IPS DF 19.7 (cell line): ENCODE results near the gene ADAMTSL1.
A peak's percentile ranks its signal among the peaks of the same experiment; 100 is the strongest.

ENCODE experiments used
- DNase-seq: peaks from one replicate; pipeline ENCODE4 v3.0.0-alpha.2; 2013; ENCODE audit warnings: low read depth, low spot score

Gene ADAMTSL1

GRCh38 chr9:18665947-18666346, 192.0 kb downstream of the ADAMTSL1 start:
- no peak for DNase-seq

- no peak for DNase-seq
Observed at GRCh38 chr9:18666348-18666747, 192.4 kb downstream of the ADAMTSL1 start.

- DNase-seq: no peak
Observed at GRCh38 chr9:18666986-18667772, 193.2 kb downstream of the ADAMTSL1 start.

- peak; percentile 40 for DNase-seq
Observed at GRCh38 chr9:18668944-18669343, 195.0 kb downstream of the ADAMTSL1 start.

- DNase-seq: no peak
Observed at GRCh38 chr9:18672706-18673105, 198.8 kb downstream of the ADAMTSL1 start.

GRCh38 chr9:18673179-18673578, 199.2 kb downstream of the ADAMTSL1 start:
- no peak for DNase-seq

- DNase-seq: no peak
Observed at GRCh38 chr9:18675332-18675731, 201.4 kb downstream of the ADAMTSL1 start.

GRCh38 chr9:18675973-18676372, 202.0 kb downstream of the ADAMTSL1 start:
- DNase-seq: no peak

- DNase-seq: no peak
Observed at GRCh38 chr9:18676525-18676924, 202.6 kb downstream of the ADAMTSL1 start.

- no peak for DNase-seq
Observed at GRCh38 chr9:18678821-18679590, 205.1 kb downstream of the ADAMTSL1 start.

GRCh38 chr9:18682907-18683306, 209.0 kb downstream of the ADAMTSL1 start:
- no peak for DNase-seq

GRCh38 chr9:18683312-18683711, 209.4 kb downstream of the ADAMTSL1 start:
- DNase-seq: no peak

GRCh38 chr9:18683851-18684250, 209.9 kb downstream of the ADAMTSL1 start:
- no peak for DNase-seq

- no peak for DNase-seq
Observed at GRCh38 chr9:18684593-18685317, 210.8 kb downstream of the ADAMTSL1 start.

GRCh38 chr9:18688581-18689565, 214.9 kb downstream of the ADAMTSL1 start:
- no peak for DNase-seq

- no peak for DNase-seq
Observed at GRCh38 chr9:18689921-18690320, 216.0 kb downstream of the ADAMTSL1 start.

- no peak for DNase-seq
Observed at GRCh38 chr9:18692268-18692667, 218.3 kb downstream of the ADAMTSL1 start.

- DNase-seq: no peak
Observed at GRCh38 chr9:18692962-18693361, 219.0 kb downstream of the ADAMTSL1 start.

GRCh38 chr9:18694959-18695668, 221.2 kb downstream of the ADAMTSL1 start:
- DNase-seq: no peak

- no peak for DNase-seq
Observed at GRCh38 chr9:18698992-18699391, 225.0 kb downstream of the ADAMTSL1 start.
